ENCODE results near the gene ZNF598. TPM values are rescaled to one million over a fixed set of nuclear protein-coding genes. Genes with fewer than 3 reads are reported as not detected.

Gene ZNF598
- polyA plus RNA-seq, 1 donor from 2014 or later, result 22.1 TPM

- no peaks in the 10 kb centered on the region for H3K36me3 ChIP-seq (ENCODE audit: insufficient read depth, low read length)
- no peaks in the 10 kb centered on the region for H3K27me3 ChIP-seq (ENCODE audit: insufficient read depth, low read depth, low read length)
These were observed 47.2 kb upstream of the ZNF598 start for GRCh38 chr16:2056681-2057407.

GRCh38 chr16:2056077-2056476, 46.5 kb upstream of the ZNF598 start:
- no peaks in the 10 kb centered on the region for H3K79me2 ChIP-seq (replicated peaks; ENCODE audit: insufficient read depth, low read length)
- H3K9ac ChIP-seq (ENCODE audit: low read length), result no peak overlapping the region
- H3K36me3 ChIP-seq (ENCODE audit: insufficient read depth, low read length), result no peaks in the 10 kb centered on the region
- no peaks in the 10 kb centered on the region for H3K27me3 ChIP-seq (ENCODE audit: insufficient read depth, low read depth, low read length)
- H3K4me3 ChIP-seq (ENCODE audit: low read length), result no peak overlapping the region
- no peak overlapping the region for H3K4me2 ChIP-seq (ENCODE audit: low read length)
- no peak overlapping the region for H3K27ac ChIP-seq (ENCODE audit: low read length)
- H3F3A ChIP-seq (ENCODE audit: insufficient read depth, low read length, poor library complexity, severe bottlenecking), result no peaks in the 10 kb centered on the region
- H4K20me1 ChIP-seq (ENCODE audit: insufficient read depth), result no peaks in the 10 kb centered on the region
- no peaks in the 10 kb centered on the region for H3K9me3 ChIP-seq (ENCODE audit: low read length)
- no peaks in the 10 kb centered on the region for H3K9me2 ChIP-seq (ENCODE audit: insufficient read depth, low read length)
- no peak overlapping the region for H2AFZ ChIP-seq (ENCODE audit: low read depth, low read length)
- TF ChIP-seq RAD21 (conservative IDR thresholded peaks at IDR 0.05), result no peak
- TF ChIP-seq SMC3 (conservative IDR thresholded peaks at IDR 0.05; ENCODE audit: poor library complexity), result no peak
- TF ChIP-seq POLR2AphosphoS5 (IDR thresholded peaks at IDR 0.05), result no peak
- TF ChIP-seq MXI1 (conservative IDR thresholded peaks at IDR 0.05; ENCODE audit: poor library complexity, severe bottlenecking), result no peak
- TF ChIP-seq EP300 (conservative IDR thresholded peaks at IDR 0.05; ENCODE audit: poor library complexity, severe bottlenecking), result no peak
- no peak for TF ChIP-seq REST (IDR thresholded peaks at IDR 0.05; ENCODE audit: borderline replicate concordance)
- TF ChIP-seq EZH2 (IDR thresholded peaks at IDR 0.05; ENCODE audit: borderline replicate concordance, insufficient read depth, low read length, poor library complexity, severe bottlenecking), result no peak
- no peak for TF ChIP-seq TAF1 (IDR thresholded peaks at IDR 0.05; ENCODE audit: low read depth)

More at GRCh38 chr16:2056681-2057407, 47.2 kb upstream of the ZNF598 start:
- Histone ChIP-seq H4K20me1 (ENCODE audit: insufficient read depth) (no peaks in the 10 kb centered on the region), H3F3A (ENCODE audit: insufficient read depth, low read length, poor library complexity, severe bottlenecking) (no peaks in the 10 kb centered on the region), H3K27ac (ENCODE audit: low read length) (no peak overlapping the region), H3K9me2 (ENCODE audit: insufficient read depth, low read length) (no peaks in the 10 kb centered on the region), H3K9ac (ENCODE audit: low read length) (no peak overlapping the region), H3K9me3 (ENCODE audit: low read length) (no peaks in the 10 kb centered on the region), H2AFZ (ENCODE audit: low read depth, low read length) (no peak overlapping the region), H3K79me2 (replicated peaks; ENCODE audit: insufficient read depth, low read length) (no peaks in the 10 kb centered on the region), H3K4me2 (ENCODE audit: low read length) (no peak overlapping the region), H3K4me3 (ENCODE audit: low read length) (no peak overlapping the region)
- TF ChIP-seq EZH2 (IDR thresholded peaks at IDR 0.05; ENCODE audit: borderline replicate concordance, insufficient read depth, low read length, poor library complexity, severe bottlenecking), result no peak
- TF ChIP-seq CTCF (IDR thresholded peaks at IDR 0.05; ENCODE audit: poor library complexity, severe bottlenecking), result no peak
- TF ChIP-seq RAD21 (conservative IDR thresholded peaks at IDR 0.05), result no peak
- no peak for TF ChIP-seq REST (IDR thresholded peaks at IDR 0.05; ENCODE audit: borderline replicate concordance)
- TF ChIP-seq MXI1 (conservative IDR thresholded peaks at IDR 0.05; ENCODE audit: poor library complexity, severe bottlenecking), result no peak
- TF ChIP-seq TAF1 (IDR thresholded peaks at IDR 0.05; ENCODE audit: low read depth), result no peak
- TF ChIP-seq EP300 (conservative IDR thresholded peaks at IDR 0.05; ENCODE audit: poor library complexity, severe bottlenecking), result no peak
- TF ChIP-seq POLR2AphosphoS5 (IDR thresholded peaks at IDR 0.05), result no peak
- no peak for TF ChIP-seq SMC3 (conservative IDR thresholded peaks at IDR 0.05; ENCODE audit: poor library complexity)
